Measurements from ENCODE around the gene SLC25A42. TPM values are rescaled to one million over a fixed set of nuclear protein-coding genes. Genes with fewer than 3 reads are reported as not detected.

Gene SLC25A42
- total and polyA plus RNA-seq, 2 donors (not counting 3 experiments of a cell fraction or from before 2014, with no cell fraction given) = 6.2 to 6.3 TPM

GRCh38 chr19:19123386-19123785 is 59.6 kb downstream of the SLC25A42 start:
- ChIA-PET POLR2A (no interaction called here), CTCF (interaction anchor here (1.2 to 2.1 kb wide), 3 partner anchors 8 to 55 kb away, joined by 3 to 5 read pairs (median 3); no protein-coding TSS in a partner anchor)
- Histone ChIP-seq H3K9ac (replicated peaks; ENCODE audit: extremely low read depth, insufficient read depth, low read length) (no peak overlapping the region), H4K20me1 (replicated peaks; ENCODE audit: control insufficient read depth, extremely low read depth, insufficient read depth, low read length) (no peaks in the 10 kb centered on the region), H3K9me3 (replicated peaks; ENCODE audit: control insufficient read depth, insufficient read depth, low read length) (no peaks in the 10 kb centered on the region), H3K79me2 (ENCODE audit: control insufficient read depth, insufficient read depth, low read length) (no peaks in the 10 kb centered on the region), H3K4me3 (replicated peaks in 1 of 3; ENCODE audit: insufficient read depth in 1 of 3, low read depth in 1 of 3, low read length in 3 of 3) (no peak overlapping the region), H3K27me3 (ENCODE audit: control insufficient read depth in 2 of 2, insufficient read depth in 2 of 2, low read length in 2 of 2) (no peaks in the 10 kb centered on the region), H3K27ac (ENCODE audit: insufficient read depth, low read depth, low read length) (no peak overlapping the region), H3K9me1 (replicated peaks; ENCODE audit: control insufficient read depth, extremely low read depth, insufficient read depth, low read length) (no peaks in the 10 kb centered on the region), H2AFZ (ENCODE audit: low read depth, low read length) (no peak overlapping the region), H3K4me1 (ENCODE audit: control insufficient read depth, extremely low read depth, insufficient read depth, low read length) (no peaks in the 10 kb centered on the region), H3K36me3 (ENCODE audit: control insufficient read depth in 2 of 2, extremely low read depth in 1 of 2, insufficient read depth in 2 of 2, low read length in 2 of 2) (no peaks in the 10 kb centered on the region), H3K4me2 (ENCODE audit: insufficient read depth, low read length) (no peak overlapping the region)
- FAIRE-seq = no peak
- TF ChIP-seq GATA2 (IDR thresholded peaks at IDR 0.05; ENCODE audit: insufficient read depth, insufficient read length, low read depth, low read length) (no peak), MYC (IDR thresholded peaks at IDR 0.05; ENCODE audit: low read depth, low read length) (no peak), EZH2 (IDR thresholded peaks at IDR 0.05; ENCODE audit: borderline replicate concordance, low read depth, low read length, severe bottlenecking) (no peak), MAX (IDR thresholded peaks at IDR 0.05; ENCODE audit: insufficient read depth, insufficient read length) (no peak), JUN (IDR thresholded peaks at IDR 0.05; ENCODE audit: borderline replicate concordance, insufficient read depth, insufficient read length, low read depth) (no peak), POLR2AphosphoS5 (IDR thresholded peaks at IDR 0.05; ENCODE audit: insufficient read depth, low read depth, low read length) (no peak), FOS (IDR thresholded peaks at IDR 0.05; ENCODE audit: borderline replicate concordance, insufficient read depth, low read length) (no peak), CTCF (IDR thresholded peaks at IDR 0.05; ENCODE audit: extremely low read depth in 1 of 2, insufficient read depth in 1 of 2, low read depth in 1 of 2, low read length in 2 of 2) (no peak)
- no TSS peak for BruUV-seq (replicated peaks)
- dilution Hi-C loops (cut with MboI; ENCODE audit: extremely low pct_ligation_motif_present, low sequenced_read_pairs) (no loop called here), intact Hi-C loops (cut with micrococcal nuclease) (no loop called here)
- no peak for DNase-seq (ENCODE audit: low read depth, low spot score)
